Measurements from ENCODE around the gene PTAFR. TPM values are rescaled to one million over a fixed set of nuclear protein-coding genes. Genes with fewer than 3 reads are reported as not detected.

Gene PTAFR
- total RNA-seq, 1 experiment from 2014 or later = 2.6 TPM

DNA sequence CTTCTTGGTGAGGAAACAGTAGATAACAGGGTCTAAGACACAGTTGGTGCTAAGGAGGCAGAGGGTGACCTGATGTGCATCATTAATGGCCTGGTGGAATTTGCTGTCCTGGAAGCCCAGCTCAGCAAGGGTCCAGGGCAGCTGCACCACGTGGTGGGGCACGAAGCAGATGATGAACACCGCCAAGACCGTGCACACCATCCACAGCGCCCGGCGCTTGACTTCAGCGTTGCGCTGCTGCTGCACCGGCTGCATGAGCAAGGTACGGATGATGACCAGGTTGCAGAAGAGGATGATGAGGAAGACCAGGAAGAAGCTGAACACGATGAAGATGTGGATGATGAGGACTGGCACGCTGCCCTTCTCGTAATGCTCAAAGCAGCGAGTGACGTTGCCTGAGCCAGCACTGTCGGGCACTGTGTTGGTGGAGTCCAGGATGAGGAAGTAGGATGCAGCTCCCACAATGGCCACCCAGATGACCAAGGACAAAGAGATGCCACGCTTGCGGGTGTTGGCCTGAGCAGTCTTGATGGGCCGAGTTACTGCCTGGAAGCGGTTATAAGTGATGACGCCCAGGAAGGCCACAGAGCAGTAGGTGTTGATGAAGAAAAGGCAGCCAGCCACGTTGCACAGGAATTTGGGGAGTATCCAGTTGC lies 26.2 kb downstream of the PTAFR start:
- Mint-ChIP-seq H3K27me3 (ENCODE audit: low read depth) (no peaks in the 10 kb centered on the region), H3K36me3 (peaks cover 5% of the 10 kb centered on the region; the same call in 1 of the 2 replicates), H3K4me1 (peaks cover 18% of the 10 kb centered on the region), H3K4me3 (no peak overlapping the region), H3K27ac (no peak overlapping the region), H3K9me3 (peaks cover 11% of the 10 kb centered on the region)
- no peak for TF ChIP-seq FOXK1 (CRISPR knock-in tag; IDR thresholded peaks at IDR 0.05)
- TF ChIP-seq, protein P1, sequence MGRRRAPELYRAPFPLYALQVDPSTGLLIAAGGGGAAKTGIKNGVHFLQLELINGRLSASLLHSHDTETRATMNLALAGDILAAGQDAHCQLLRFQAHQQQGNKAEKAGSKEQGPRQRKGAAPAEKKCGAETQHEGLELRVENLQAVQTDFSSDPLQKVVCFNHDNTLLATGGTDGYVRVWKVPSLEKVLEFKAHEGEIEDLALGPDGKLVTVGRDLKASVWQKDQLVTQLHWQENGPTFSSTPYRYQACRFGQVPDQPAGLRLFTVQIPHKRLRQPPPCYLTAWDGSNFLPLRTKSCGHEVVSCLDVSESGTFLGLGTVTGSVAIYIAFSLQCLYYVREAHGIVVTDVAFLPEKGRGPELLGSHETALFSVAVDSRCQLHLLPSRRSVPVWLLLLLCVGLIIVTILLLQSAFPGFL (CRISPR knock-in tag; IDR thresholded peaks at IDR 0.05; ENCODE audit: borderline replicate concordance) = no peak
- TF ChIP-seq, protein P2, sequence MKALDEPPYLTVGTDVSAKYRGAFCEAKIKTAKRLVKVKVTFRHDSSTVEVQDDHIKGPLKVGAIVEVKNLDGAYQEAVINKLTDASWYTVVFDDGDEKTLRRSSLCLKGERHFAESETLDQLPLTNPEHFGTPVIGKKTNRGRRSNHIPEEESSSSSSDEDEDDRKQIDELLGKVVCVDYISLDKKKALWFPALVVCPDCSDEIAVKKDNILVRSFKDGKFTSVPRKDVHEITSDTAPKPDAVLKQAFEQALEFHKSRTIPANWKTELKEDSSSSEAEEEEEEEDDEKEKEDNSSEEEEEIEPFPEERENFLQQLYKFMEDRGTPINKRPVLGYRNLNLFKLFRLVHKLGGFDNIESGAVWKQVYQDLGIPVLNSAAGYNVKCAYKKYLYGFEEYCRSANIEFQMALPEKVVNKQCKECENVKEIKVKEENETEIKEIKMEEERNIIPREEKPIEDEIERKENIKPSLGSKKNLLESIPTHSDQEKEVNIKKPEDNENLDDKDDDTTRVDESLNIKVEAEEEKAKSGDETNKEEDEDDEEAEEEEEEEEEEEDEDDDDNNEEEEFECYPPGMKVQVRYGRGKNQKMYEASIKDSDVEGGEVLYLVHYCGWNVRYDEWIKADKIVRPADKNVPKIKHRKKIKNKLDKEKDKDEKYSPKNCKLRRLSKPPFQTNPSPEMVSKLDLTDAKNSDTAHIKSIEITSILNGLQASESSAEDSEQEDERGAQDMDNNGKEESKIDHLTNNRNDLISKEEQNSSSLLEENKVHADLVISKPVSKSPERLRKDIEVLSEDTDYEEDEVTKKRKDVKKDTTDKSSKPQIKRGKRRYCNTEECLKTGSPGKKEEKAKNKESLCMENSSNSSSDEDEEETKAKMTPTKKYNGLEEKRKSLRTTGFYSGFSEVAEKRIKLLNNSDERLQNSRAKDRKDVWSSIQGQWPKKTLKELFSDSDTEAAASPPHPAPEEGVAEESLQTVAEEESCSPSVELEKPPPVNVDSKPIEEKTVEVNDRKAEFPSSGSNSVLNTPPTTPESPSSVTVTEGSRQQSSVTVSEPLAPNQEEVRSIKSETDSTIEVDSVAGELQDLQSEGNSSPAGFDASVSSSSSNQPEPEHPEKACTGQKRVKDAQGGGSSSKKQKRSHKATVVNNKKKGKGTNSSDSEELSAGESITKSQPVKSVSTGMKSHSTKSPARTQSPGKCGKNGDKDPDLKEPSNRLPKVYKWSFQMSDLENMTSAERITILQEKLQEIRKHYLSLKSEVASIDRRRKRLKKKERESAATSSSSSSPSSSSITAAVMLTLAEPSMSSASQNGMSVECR (CRISPR knock-in tag; IDR thresholded peaks at IDR 0.05; ENCODE audit: borderline replicate concordance) = no peak
- TF ChIP-seq ZNF263 (CRISPR knock-in tag; IDR thresholded peaks at IDR 0.05; ENCODE audit: low read depth) = no peak
- TF ChIP-seq, protein P3, sequence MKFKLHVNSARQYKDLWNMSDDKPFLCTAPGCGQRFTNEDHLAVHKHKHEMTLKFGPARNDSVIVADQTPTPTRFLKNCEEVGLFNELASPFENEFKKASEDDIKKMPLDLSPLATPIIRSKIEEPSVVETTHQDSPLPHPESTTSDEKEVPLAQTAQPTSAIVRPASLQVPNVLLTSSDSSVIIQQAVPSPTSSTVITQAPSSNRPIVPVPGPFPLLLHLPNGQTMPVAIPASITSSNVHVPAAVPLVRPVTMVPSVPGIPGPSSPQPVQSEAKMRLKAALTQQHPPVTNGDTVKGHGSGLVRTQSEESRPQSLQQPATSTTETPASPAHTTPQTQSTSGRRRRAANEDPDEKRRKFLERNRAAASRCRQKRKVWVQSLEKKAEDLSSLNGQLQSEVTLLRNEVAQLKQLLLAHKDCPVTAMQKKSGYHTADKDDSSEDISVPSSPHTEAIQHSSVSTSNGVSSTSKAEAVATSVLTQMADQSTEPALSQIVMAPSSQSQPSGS (CRISPR knock-in tag; IDR thresholded peaks at IDR 0.05; ENCODE audit: borderline replicate concordance, low read depth) = no peak
- TF ChIP-seq, protein P4, sequence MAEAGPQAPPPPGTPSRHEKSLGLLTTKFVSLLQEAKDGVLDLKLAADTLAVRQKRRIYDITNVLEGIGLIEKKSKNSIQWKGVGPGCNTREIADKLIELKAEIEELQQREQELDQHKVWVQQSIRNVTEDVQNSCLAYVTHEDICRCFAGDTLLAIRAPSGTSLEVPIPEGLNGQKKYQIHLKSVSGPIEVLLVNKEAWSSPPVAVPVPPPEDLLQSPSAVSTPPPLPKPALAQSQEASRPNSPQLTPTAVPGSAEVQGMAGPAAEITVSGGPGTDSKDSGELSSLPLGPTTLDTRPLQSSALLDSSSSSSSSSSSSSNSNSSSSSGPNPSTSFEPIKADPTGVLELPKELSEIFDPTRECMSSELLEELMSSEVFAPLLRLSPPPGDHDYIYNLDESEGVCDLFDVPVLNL (CRISPR knock-in tag; IDR thresholded peaks at IDR 0.05; ENCODE audit: borderline replicate concordance, low read depth) = no peak
- TF ChIP-seq SP1 (CRISPR knock-in tag; conservative IDR thresholded peaks at IDR 0.05) = no peak
- TF ChIP-seq, protein P5, sequence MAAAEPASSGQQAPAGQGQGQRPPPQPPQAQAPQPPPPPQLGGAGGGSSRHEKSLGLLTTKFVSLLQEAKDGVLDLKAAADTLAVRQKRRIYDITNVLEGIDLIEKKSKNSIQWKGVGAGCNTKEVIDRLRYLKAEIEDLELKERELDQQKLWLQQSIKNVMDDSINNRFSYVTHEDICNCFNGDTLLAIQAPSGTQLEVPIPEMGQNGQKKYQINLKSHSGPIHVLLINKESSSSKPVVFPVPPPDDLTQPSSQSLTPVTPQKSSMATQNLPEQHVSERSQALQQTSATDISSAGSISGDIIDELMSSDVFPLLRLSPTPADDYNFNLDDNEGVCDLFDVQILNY (CRISPR knock-in tag; IDR thresholded peaks at IDR 0.05) = no peak
- no peak for TF ChIP-seq ZNF423 (CRISPR knock-in tag; IDR thresholded peaks at IDR 0.05)
- TF ChIP-seq, protein P6, sequence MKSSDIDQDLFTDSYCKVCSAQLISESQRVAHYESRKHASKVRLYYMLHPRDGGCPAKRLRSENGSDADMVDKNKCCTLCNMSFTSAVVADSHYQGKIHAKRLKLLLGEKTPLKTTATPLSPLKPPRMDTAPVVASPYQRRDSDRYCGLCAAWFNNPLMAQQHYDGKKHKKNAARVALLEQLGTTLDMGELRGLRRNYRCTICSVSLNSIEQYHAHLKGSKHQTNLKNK (CRISPR knock-in tag; IDR thresholded peaks at IDR 0.05) = no peak
- TF ChIP-seq NR3C1 (CRISPR knock-in tag; conservative IDR thresholded peaks at IDR 0.05; ENCODE audit: low read depth) = no peak
- no peak for TF ChIP-seq OVOL2 (CRISPR knock-in tag; IDR thresholded peaks at IDR 0.05; ENCODE audit: borderline replicate concordance)
- ATAC-seq = no peak
- ChIA-PET CTCF (no interaction called here), POLR2A (no interaction called here)
- no peak for DNase-seq (ENCODE audit: low spot score)

DNA sequence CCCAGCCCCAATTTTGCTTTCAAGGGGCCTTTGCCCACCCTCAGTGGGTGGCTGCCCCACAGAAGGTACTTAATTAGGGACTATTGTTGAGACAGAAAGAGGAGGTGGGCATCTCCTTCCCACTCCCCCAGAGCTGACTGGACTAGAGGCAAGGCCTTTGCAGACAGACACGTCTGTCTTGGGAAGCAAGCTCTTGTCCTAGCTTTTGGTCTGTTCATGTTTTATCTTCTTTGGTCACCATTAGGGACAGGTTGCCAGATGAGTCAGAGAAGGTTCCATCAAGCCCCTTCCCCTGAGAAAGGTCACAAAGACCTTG lies 27.7 kb downstream of the PTAFR start:
- CTCF ChIA-PET = interaction anchor here (0.5 to 2.4 kb wide), 6 partner anchors 12 to 1748 kb away, joined by 3 to 13 read pairs (median 5); no protein-coding TSS in a partner anchor
- Mint-ChIP-seq H3K9me3 (peaks cover 11% of the 10 kb centered on the region), H3K36me3 (peaks cover 5% of the 10 kb centered on the region; the same call in 1 of the 2 replicates), H3K4me1 (peaks cover 18% of the 10 kb centered on the region), H3K27ac (no peak overlapping the region), H3K27me3 (ENCODE audit: low read depth) (no peaks in the 10 kb centered on the region), H3K4me3 (no peak overlapping the region)
- ATAC-seq = no peak
- POLR2A ChIA-PET = interaction anchor here (0.6 kb wide), 1 partner anchor 48 kb away, joined by 4 read pairs; no protein-coding TSS in a partner anchor
- no peak for DNase-seq (ENCODE audit: low spot score)
- TF ChIP-seq HMGA2 (CRISPR knock-in tag; IDR thresholded peaks at IDR 0.05) = no peak
- TF ChIP-seq, protein P7, sequence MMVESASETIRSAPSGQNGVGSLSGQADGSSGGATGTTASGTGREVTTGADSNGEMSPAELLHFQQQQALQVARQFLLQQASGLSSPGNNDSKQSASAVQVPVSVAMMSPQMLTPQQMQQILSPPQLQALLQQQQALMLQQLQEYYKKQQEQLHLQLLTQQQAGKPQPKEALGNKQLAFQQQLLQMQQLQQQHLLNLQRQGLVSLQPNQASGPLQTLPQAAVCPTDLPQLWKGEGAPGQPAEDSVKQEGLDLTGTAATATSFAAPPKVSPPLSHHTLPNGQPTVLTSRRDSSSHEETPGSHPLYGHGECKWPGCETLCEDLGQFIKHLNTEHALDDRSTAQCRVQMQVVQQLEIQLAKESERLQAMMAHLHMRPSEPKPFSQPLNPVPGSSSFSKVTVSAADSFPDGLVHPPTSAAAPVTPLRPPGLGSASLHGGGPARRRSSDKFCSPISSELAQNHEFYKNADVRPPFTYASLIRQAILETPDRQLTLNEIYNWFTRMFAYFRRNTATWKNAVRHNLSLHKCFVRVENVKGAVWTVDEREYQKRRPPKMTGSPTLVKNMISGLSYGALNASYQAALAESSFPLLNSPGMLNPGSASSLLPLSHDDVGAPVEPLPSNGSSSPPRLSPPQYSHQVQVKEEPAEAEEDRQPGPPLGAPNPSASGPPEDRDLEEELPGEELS (CRISPR knock-in tag; IDR thresholded peaks at IDR 0.05) = no peak
- TF ChIP-seq ZNF671 (CRISPR knock-in tag; IDR thresholded peaks at IDR 0.05) = no peak
- TF ChIP-seq FOXP1 (CRISPR knock-in tag; IDR thresholded peaks at IDR 0.05; ENCODE audit: borderline replicate concordance) = no peak
- no peak for TF ChIP-seq GABPB1 (CRISPR knock-in tag; IDR thresholded peaks at IDR 0.05)
- TF ChIP-seq, protein P1 (CRISPR knock-in tag; IDR thresholded peaks at IDR 0.05; ENCODE audit: borderline replicate concordance) = no peak
- TF ChIP-seq, protein P8, sequence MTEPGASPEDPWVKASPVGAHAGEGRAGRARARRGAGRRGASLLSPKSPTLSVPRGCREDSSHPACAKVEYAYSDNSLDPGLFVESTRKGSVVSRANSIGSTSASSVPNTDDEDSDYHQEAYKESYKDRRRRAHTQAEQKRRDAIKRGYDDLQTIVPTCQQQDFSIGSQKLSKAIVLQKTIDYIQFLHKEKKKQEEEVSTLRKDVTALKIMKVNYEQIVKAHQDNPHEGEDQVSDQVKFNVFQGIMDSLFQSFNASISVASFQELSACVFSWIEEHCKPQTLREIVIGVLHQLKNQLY (CRISPR knock-in tag; IDR thresholded peaks at IDR 0.05) = no peak
- no peak for TF ChIP-seq FOXK1 (CRISPR knock-in tag; IDR thresholded peaks at IDR 0.05)
- no peak for TF ChIP-seq KAT7 (CRISPR knock-in tag; IDR thresholded peaks at IDR 0.05; ENCODE audit: borderline replicate concordance)

All from WTC11 (cell line).